Vagina (tissue), 2 donors: ENCODE results near the gene SSUH2.

Experiments
- POLR2A ChIP-seq, 2 donors: fragments of 450-650 bp; IDR thresholded peaks; one replicate each; pipeline ENCODE4 v1.6.1; 2017; ENCODE audit warnings: antibody characterized with exemption in 2 of 2, mild to moderate bottlenecking in 2 of 2, moderate library complexity in 2 of 2
- POLR2AphosphoS5 ChIP-seq, 2 donors: sonication (generic); formaldehyde crosslinking; IDR thresholded peaks; one replicate each; pipeline ENCODE4 v1.9.0; 2017; ENCODE audit warnings: antibody characterized with exemption in 2 of 2, mild to moderate bottlenecking in 2 of 2, low read depth in 1 of 2; ENCODE audit not compliant: insufficient read depth in 1 of 2
- TF ChIP-seq, protein P1 (sequence below), 3 experiments: fragments of 450-650 bp in 2 of 3; fragments of 200-600 bp in 1 of 3; sonication (generic) in 1 of 3; IDR thresholded peaks; one replicate each; pipeline ENCODE4 v1.5.1; 2017 to 2019; ENCODE audit warnings: antibody characterized with exemption in 3 of 3, mild to moderate bottlenecking in 2 of 3, moderate library complexity in 2 of 3

DNA sequence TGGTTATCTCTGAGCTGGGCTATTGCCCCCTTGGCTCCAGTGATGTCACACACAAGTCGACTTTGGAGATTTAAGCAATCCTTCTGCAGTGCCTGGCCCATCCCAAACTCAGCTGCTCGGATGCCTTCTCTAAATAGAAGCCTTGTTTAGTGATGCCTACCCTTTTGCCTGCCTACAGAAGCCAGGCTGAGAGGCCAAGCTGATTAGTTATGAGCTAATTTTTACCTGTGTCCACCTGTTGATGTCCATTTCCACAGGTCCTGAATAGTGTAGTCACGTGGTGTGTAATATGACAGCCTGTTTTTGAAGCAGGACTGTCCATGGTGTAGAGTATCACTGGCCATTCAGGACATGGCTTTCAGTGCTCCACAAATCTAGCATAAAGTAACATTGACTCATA, 45.5 kb downstream of the SSUH2 start:
- TF ChIP-seq POLR2AphosphoS5 (IDR thresholded peaks at IDR 0.05; ENCODE audit: insufficient read depth in 1 of 2, low read depth in 1 of 2), result no peak
- TF ChIP-seq, protein P1, sequence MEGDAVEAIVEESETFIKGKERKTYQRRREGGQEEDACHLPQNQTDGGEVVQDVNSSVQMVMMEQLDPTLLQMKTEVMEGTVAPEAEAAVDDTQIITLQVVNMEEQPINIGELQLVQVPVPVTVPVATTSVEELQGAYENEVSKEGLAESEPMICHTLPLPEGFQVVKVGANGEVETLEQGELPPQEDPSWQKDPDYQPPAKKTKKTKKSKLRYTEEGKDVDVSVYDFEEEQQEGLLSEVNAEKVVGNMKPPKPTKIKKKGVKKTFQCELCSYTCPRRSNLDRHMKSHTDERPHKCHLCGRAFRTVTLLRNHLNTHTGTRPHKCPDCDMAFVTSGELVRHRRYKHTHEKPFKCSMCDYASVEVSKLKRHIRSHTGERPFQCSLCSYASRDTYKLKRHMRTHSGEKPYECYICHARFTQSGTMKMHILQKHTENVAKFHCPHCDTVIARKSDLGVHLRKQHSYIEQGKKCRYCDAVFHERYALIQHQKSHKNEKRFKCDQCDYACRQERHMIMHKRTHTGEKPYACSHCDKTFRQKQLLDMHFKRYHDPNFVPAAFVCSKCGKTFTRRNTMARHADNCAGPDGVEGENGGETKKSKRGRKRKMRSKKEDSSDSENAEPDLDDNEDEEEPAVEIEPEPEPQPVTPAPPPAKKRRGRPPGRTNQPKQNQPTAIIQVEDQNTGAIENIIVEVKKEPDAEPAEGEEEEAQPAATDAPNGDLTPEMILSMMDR (IDR thresholded peaks at IDR 0.05), result no peak
- TF ChIP-seq POLR2A (IDR thresholded peaks at IDR 0.05), result no peak
